ENCODE results near the gene TMEM252.

TMEM252 gene
- 0 reads per million in 2 donors for total RNA-seq

GRCh38 chr9:68540712-68541535 is at the start of gene TMEM252:
TMEM252 (minus strand) TSS chr9:68540883; CDS start chr9:68540814, 69 bp downstream.
- DNase-seq = no peak

GRCh38 chr9:68585034-68585761 is 44.5 kb upstream of the TMEM252 start:
- no peak for DNase-seq

- DNase-seq = peak; percentile 39 to 86 (median 62)
Observed at GRCh38 chr9:68584189-68585033, 43.7 kb upstream of the TMEM252 start.

GRCh38 chr9:68581696-68582095 is 41.0 kb upstream of the TMEM252 start:
- no peak for DNase-seq

GRCh38 chr9:68577774-68578591 is 37.3 kb upstream of the TMEM252 start:
- no peak for DNase-seq

- DNase-seq = no peak
Observed at GRCh38 chr9:68575817-68576216, 35.1 kb upstream of the TMEM252 start.

- no peak for DNase-seq
Observed at GRCh38 chr9:68574150-68574549, 33.5 kb upstream of the TMEM252 start.

GRCh38 chr9:68567565-68567964 is 26.9 kb upstream of the TMEM252 start:
- no peak for DNase-seq

GRCh38 chr9:68562461-68562860 is 21.8 kb upstream of the TMEM252 start:
- no peak for DNase-seq

- peak in 2 of 5 experiments; percentile 9 to 45 for DNase-seq
Observed at GRCh38 chr9:68560071-68560844, 19.6 kb upstream of the TMEM252 start.

- DNase-seq = no peak
Observed at GRCh38 chr9:68558545-68558944, 17.9 kb upstream of the TMEM252 start.

GRCh38 chr9:68555437-68556150 is 14.9 kb upstream of the TMEM252 start:
- no peak for DNase-seq

- no peak for DNase-seq
Observed at GRCh38 chr9:68552700-68553476, 12.2 kb upstream of the TMEM252 start.

GRCh38 chr9:68551191-68551590 is 10.5 kb upstream of the TMEM252 start:
- no peak for DNase-seq

GRCh38 chr9:68548241-68548640 is 7.6 kb upstream of the TMEM252 start:
- no peak for DNase-seq

GRCh38 chr9:68547417-68547816 is 6.7 kb upstream of the TMEM252 start:
- DNase-seq = no peak

- DNase-seq = peak in 1 of 5 experiments; percentile 40
Observed at GRCh38 chr9:68546596-68547390, 6.1 kb upstream of the TMEM252 start.

GRCh38 chr9:68545033-68545705 is 4.5 kb upstream of the TMEM252 start:
- no peak for DNase-seq
